KMS-11 (cell line): ENCODE results near the gene ADAMTS12.

Experiments
- H2AFZ ChIP-seq: fragments of 200-600 bp; sonication (generic); 2 replicates; pipeline ENCODE4 v1.6.1; 2016; ENCODE audit warnings: antibody characterized with exemption, mixed run types, low read depth
- H3K27ac ChIP-seq: fragments of 200-600 bp; sonication (generic); 2 replicates; pipeline ENCODE4 v1.6.1; 2016; ENCODE audit warnings: mild to moderate bottlenecking, mixed run types
- H3K27me3 ChIP-seq: fragments of 200-600 bp; sonication (generic); 2 replicates; pipeline ENCODE4 v1.6.1; 2017; ENCODE audit warnings: mild to moderate bottlenecking, low read depth, mixed run types, moderate library complexity; ENCODE audit not compliant: insufficient read depth
- H3K36me3 ChIP-seq: fragments of 200-600 bp; sonication (generic); 2 replicates; pipeline ENCODE4 v1.6.1; 2017; ENCODE audit warnings: mild to moderate bottlenecking, mixed run types; ENCODE audit not compliant: insufficient read depth
- H3K4me1 ChIP-seq: fragments of 200-600 bp; sonication (generic); 2 replicates; pipeline ENCODE4 v1.6.1; 2016; ENCODE audit warnings: mild to moderate bottlenecking, low read depth, mixed run types; ENCODE audit not compliant: poor library complexity, severe bottlenecking
- H3K4me2 ChIP-seq: fragments of 200-600 bp; sonication (generic); 2 replicates; pipeline ENCODE4 v1.7.0; 2016; ENCODE audit warnings: mild to moderate bottlenecking, mixed run types
- H3K4me3 ChIP-seq: fragments of 200-600 bp; sonication (generic); IDR thresholded peaks from 2 replicates; pipeline ENCODE4 v1.6.1; 2017; ENCODE audit warnings: low read depth, low read length, mixed read lengths; ENCODE audit not compliant: insufficient read depth
- H3K79me2 ChIP-seq: fragments of 200-600 bp; sonication (generic); 2 replicates; pipeline ENCODE4 v1.6.1; 2016; ENCODE audit warnings: low read depth, mixed run types; ENCODE audit not compliant: insufficient read depth
- H3K9ac ChIP-seq: fragments of 200-600 bp; sonication (generic); 2 replicates; pipeline ENCODE4 v1.6.1; 2016; ENCODE audit warnings: mild to moderate bottlenecking, mixed run types
- H4K20me1 ChIP-seq: fragments of 200-600 bp; sonication (generic); 2 replicates; pipeline ENCODE4 v1.6.1; 2016; ENCODE audit warnings: mild to moderate bottlenecking, mixed run types; ENCODE audit not compliant: insufficient read depth
- TF ChIP-seq, protein P1 (sequence below): fragments of 200-600 bp; sonication (generic); conservative IDR thresholded peaks from 2 replicates; pipeline ENCODE4 v1.6.1; 2017; ENCODE audit warnings: low read depth, mild to moderate bottlenecking, antibody characterized with exemption, low read length, moderate library complexity, mixed read lengths

ADAMTS12 gene

DNA sequence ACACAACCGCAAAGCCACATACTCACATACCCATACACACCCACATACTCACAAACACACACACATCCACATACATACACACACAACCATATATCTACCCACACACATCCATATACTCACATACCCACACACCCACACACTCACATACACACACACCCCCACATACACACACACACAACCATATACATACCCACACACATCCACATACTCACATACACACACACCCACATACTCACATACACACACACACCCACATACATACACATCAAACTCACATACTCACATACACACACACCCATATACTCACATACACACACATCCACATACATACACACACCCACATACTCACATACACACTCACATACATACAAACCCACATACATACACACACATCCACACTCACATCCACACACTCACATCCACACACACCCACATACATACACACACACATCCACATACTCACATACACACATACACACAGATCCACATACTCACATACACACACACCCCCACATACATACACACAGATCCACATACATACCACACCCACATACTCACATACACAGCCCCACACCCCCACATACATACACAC is 220.0 kb downstream of the ADAMTS12 start:
- H3K9ac ChIP-seq: no peak overlapping the region
- no peaks in the 10 kb centered on the region for H3K36me3 ChIP-seq
- H4K20me1 ChIP-seq: no peaks in the 10 kb centered on the region
- no peaks in the 10 kb centered on the region for H3K27me3 ChIP-seq
- TF ChIP-seq, protein P1, sequence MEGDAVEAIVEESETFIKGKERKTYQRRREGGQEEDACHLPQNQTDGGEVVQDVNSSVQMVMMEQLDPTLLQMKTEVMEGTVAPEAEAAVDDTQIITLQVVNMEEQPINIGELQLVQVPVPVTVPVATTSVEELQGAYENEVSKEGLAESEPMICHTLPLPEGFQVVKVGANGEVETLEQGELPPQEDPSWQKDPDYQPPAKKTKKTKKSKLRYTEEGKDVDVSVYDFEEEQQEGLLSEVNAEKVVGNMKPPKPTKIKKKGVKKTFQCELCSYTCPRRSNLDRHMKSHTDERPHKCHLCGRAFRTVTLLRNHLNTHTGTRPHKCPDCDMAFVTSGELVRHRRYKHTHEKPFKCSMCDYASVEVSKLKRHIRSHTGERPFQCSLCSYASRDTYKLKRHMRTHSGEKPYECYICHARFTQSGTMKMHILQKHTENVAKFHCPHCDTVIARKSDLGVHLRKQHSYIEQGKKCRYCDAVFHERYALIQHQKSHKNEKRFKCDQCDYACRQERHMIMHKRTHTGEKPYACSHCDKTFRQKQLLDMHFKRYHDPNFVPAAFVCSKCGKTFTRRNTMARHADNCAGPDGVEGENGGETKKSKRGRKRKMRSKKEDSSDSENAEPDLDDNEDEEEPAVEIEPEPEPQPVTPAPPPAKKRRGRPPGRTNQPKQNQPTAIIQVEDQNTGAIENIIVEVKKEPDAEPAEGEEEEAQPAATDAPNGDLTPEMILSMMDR: no peak
- H3K4me1 ChIP-seq: no peaks in the 10 kb centered on the region
- H3K4me2 ChIP-seq: no peak overlapping the region
- H3K79me2 ChIP-seq: no peaks in the 10 kb centered on the region
- H3K4me3 ChIP-seq: no peak overlapping the region
- H3K27ac ChIP-seq: no peak overlapping the region
- no peak overlapping the region for H2AFZ ChIP-seq

DNA sequence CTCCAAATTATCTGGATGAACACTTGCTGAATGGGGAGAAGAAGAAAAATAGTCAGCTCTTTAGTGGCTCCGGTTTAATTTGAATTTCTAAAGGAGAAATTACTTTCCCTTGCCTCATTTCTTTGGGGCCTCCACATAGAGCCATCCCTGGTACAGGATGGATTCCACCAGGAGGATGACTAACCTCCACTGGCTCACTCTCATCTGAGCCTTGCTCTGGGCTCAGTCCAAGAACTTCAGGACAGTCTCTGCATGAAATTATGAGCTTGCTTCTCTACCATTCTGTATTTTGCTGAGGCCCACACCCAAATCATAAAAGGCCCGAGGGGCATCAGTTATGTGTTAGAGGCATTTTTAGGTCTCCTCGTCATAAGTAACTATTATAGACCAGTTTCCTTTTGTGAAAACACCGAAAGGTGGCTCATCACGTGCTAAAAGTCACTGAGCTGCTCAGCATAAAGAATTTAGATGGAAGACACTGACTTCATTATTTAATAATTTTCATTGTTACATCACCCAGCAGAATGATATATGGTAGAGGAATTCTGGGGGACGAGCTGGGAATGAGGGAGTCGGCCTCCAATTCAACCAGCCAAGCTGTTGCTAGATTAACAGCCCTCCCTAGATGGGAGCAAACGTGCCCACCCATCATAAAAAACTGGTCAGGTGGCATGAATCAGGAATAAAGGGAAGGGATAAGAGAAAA is 228.9 kb downstream of the ADAMTS12 start:
- TF ChIP-seq, protein P1: no peak
- Histone ChIP-seq H3K9ac (no peak overlapping the region), H3K4me1 (no peaks in the 10 kb centered on the region), H3K4me2 (no peak overlapping the region), H2AFZ (no peak overlapping the region), H3K36me3 (no peaks in the 10 kb centered on the region), H3K27ac (no peak overlapping the region), H3K27me3 (no peaks in the 10 kb centered on the region), H3K4me3 (no peak overlapping the region), H4K20me1 (no peaks in the 10 kb centered on the region), H3K79me2 (no peaks in the 10 kb centered on the region)

DNA sequence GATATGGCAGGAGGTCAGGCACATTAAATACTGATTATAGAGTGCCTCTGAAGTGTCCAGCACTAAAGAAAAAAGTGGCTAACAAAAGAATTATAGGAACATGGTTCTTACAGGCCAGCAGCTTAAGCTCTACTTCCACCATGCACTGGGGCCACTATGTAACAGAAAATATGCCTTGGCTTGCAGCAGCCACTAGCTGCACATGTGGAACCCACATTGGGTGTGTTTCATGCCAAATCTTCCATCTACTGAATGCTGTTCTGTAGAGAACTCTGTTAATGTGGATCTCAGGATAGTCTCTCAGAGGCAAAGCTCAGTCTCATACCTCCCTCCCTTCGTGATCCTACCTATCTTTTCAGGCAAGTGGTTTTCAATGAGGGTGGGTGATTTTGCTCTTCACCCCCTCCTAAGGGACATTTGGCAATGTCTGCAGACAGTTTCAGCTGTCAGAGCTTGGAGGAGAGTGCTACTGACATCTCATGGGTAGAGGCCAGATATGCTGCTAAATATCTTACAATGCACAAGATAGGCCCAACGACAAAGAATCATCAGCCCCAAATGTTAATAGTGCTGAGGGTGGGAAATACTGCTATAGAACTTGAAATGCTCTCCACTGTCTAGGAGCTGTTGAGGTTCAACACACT is 232.1 kb downstream of the ADAMTS12 start:
- no peak overlapping the region for H2AFZ ChIP-seq
- no peak overlapping the region for H3K4me3 ChIP-seq
- no peaks in the 10 kb centered on the region for H3K79me2 ChIP-seq
- H3K36me3 ChIP-seq: no peaks in the 10 kb centered on the region
- H3K4me2 ChIP-seq: no peak overlapping the region
- TF ChIP-seq, protein P1: no peak
- no peak overlapping the region for H3K9ac ChIP-seq
- H3K4me1 ChIP-seq: no peaks in the 10 kb centered on the region
- H4K20me1 ChIP-seq: no peaks in the 10 kb centered on the region
- no peaks in the 10 kb centered on the region for H3K27me3 ChIP-seq
- no peak overlapping the region for H3K27ac ChIP-seq

DNA sequence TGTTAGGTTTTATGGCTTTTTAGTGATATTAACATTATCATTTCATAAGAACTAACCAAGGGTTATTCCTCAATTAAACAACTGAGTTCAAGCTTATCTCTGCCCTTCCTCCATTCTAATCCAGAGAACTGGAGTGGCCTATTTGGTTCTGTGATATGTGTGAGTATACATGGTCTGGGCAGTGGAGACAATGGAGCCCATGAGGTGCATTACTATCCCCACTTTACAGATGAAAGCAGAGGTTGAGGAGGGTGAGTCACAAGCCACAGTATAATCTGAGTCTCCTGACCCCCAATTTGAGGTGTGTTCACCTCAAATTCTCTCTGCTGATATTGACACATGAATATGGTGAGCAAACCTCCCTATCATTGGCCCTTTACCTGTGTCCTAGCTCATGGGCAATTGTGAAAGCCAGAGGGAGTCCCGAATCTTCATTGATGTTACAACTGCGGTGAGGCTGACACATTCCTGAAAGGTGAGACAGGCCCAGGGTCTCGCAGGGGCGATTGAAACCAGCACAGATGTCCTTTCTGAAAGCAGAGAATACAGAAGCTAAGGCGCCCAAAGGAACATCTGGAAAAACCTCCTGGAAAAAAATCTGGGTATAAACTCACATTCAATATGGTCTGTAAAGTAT is 233.9 kb downstream of the ADAMTS12 start:
- Histone ChIP-seq H3K4me3 (no peak overlapping the region), H4K20me1 (no peaks in the 10 kb centered on the region), H3K79me2 (no peaks in the 10 kb centered on the region), H3K27ac (no peak overlapping the region), H3K27me3 (no peaks in the 10 kb centered on the region), H3K9ac (no peak overlapping the region), H3K4me1 (no peaks in the 10 kb centered on the region), H3K36me3 (no peaks in the 10 kb centered on the region), H2AFZ (no peak overlapping the region), H3K4me2 (no peak overlapping the region)
- TF ChIP-seq, protein P1: no peak
